ENCODE measurements around the gene HSD3B7.

DNA sequence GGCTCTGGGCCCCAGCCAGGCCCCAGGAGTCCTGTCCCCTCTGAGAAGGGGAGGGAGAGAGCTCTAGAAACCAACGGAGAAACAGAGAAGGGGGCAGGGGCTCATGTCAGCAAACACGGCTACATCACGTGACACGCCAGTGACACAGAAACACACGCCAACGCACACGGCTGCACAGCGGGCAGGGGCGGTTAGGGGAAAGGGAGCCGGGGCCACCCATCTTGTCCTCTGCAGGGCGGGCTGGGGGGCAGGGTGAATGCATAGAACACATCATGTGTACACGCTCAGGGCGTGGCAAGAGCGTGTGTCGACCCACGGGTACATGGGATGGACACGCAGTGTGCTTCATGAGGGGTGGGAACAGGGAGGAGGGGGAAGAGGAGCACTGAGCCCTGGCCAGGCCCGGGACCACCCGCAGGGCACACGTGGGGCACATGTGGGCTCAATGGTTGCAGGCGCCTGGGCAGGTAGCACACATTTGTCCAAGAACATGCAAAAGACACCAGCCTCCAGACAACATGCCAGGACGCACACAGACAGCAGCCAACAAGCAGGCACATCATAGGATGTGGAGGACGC is 4.6 kb downstream of the HSD3B7 start:
- TF ChIP-seq, protein P1, sequence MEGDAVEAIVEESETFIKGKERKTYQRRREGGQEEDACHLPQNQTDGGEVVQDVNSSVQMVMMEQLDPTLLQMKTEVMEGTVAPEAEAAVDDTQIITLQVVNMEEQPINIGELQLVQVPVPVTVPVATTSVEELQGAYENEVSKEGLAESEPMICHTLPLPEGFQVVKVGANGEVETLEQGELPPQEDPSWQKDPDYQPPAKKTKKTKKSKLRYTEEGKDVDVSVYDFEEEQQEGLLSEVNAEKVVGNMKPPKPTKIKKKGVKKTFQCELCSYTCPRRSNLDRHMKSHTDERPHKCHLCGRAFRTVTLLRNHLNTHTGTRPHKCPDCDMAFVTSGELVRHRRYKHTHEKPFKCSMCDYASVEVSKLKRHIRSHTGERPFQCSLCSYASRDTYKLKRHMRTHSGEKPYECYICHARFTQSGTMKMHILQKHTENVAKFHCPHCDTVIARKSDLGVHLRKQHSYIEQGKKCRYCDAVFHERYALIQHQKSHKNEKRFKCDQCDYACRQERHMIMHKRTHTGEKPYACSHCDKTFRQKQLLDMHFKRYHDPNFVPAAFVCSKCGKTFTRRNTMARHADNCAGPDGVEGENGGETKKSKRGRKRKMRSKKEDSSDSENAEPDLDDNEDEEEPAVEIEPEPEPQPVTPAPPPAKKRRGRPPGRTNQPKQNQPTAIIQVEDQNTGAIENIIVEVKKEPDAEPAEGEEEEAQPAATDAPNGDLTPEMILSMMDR (IDR thresholded peaks at IDR 0.05) = no peak
- TF ChIP-seq EP300 (IDR thresholded peaks at IDR 0.05) (no peak), POLR2AphosphoS5 (IDR thresholded peaks at IDR 0.05) (no peak), POLR2A (IDR thresholded peaks at IDR 0.05) (no peak)
